Endothelial cell (in vitro differentiated cells): Measurements from ENCODE around the gene SAMHD1. TPM values are rescaled to one million over a fixed set of nuclear protein-coding genes. Genes with fewer than 3 reads are reported as not detected.

ENCODE experiments used
- DNase-seq: peaks from one replicate; pipeline ENCODE4 v3.0.0; 2021; ENCODE audit warnings: low spot score
- H3K27ac Mint-ChIP-seq: one replicate; pipeline ENCODE4 v1.8.0; 2021; ENCODE audit warnings: mixed read lengths, inconsistent platforms; ENCODE audit not compliant: unreplicated experiment
- H3K27me3 Mint-ChIP-seq: one replicate; pipeline ENCODE4 v1.8.0; 2021; ENCODE audit warnings: mild to moderate bottlenecking, moderate library complexity, mixed read lengths, inconsistent platforms; ENCODE audit not compliant: unreplicated experiment
- H3K36me3 Mint-ChIP-seq: one replicate; pipeline ENCODE4 v1.8.0; 2021; ENCODE audit warnings: mild to moderate bottlenecking, low read depth, mixed read lengths, inconsistent platforms; ENCODE audit not compliant: unreplicated experiment
- H3K4me1 Mint-ChIP-seq: one replicate; pipeline ENCODE4 v1.8.0; 2021; ENCODE audit warnings: mild to moderate bottlenecking, mixed read lengths, inconsistent platforms; ENCODE audit not compliant: unreplicated experiment
- H3K4me3 Mint-ChIP-seq: one replicate; pipeline ENCODE4 v1.8.0; 2021; ENCODE audit warnings: mild to moderate bottlenecking, mixed read lengths, inconsistent platforms; ENCODE audit not compliant: unreplicated experiment
- H3K9me3 Mint-ChIP-seq: one replicate; pipeline ENCODE4 v1.8.0; 2021; ENCODE audit warnings: mixed read lengths, inconsistent platforms; ENCODE audit not compliant: unreplicated experiment
- total RNA-seq: library from RNA; stranded (reverse); fragmentation: NEBNext Ultra II Directional; extraction: Animal tissue kit (Norgen Biotek cat#: 25700); gene quantifications from one replicate; pipeline ENCODE4 v1.2.1, GENCODE V29; 2021; ENCODE audit not compliant: unreplicated experiment
- TF ChIP-seq, protein P1 (sequence below): fragments of 200-600 bp; sonication (generic); IDR thresholded peaks from one replicate; pipeline ENCODE4 v1.5.0; 2021; ENCODE audit warnings: antibody characterized with exemption; ENCODE audit not compliant: unreplicated experiment

The SAMHD1 gene
- total RNA-seq, 1 donor from 2014 or later, result 58.1 TPM

DNA sequence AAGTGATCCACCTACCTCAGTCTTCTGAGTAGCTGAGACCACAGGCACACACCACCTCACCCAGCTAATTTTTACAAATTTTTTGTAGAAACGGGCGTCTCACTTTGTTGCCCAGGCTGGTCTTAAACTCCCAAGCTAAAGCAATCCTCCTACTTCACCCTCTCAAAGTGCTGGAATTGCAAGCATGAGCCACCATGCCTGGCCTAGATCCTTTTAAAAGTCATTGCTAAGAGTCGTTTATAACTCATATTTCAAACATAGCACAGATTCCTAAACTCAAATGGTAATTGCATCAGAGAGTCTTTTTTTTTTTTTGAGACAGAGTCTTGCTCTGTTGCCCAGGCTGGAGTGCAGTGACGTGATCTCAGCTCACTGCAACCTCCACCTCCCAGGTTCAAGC is 7.7 kb upstream of the SAMHD1 start:
- no peaks in the 10 kb centered on the region for H3K4me1 Mint-ChIP-seq
- no peak overlapping the region for H3K4me3 Mint-ChIP-seq
- no peak for DNase-seq
- TF ChIP-seq, protein P1, sequence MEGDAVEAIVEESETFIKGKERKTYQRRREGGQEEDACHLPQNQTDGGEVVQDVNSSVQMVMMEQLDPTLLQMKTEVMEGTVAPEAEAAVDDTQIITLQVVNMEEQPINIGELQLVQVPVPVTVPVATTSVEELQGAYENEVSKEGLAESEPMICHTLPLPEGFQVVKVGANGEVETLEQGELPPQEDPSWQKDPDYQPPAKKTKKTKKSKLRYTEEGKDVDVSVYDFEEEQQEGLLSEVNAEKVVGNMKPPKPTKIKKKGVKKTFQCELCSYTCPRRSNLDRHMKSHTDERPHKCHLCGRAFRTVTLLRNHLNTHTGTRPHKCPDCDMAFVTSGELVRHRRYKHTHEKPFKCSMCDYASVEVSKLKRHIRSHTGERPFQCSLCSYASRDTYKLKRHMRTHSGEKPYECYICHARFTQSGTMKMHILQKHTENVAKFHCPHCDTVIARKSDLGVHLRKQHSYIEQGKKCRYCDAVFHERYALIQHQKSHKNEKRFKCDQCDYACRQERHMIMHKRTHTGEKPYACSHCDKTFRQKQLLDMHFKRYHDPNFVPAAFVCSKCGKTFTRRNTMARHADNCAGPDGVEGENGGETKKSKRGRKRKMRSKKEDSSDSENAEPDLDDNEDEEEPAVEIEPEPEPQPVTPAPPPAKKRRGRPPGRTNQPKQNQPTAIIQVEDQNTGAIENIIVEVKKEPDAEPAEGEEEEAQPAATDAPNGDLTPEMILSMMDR, result no peak
- peaks cover 4% of the 10 kb centered on the region for H3K9me3 Mint-ChIP-seq
- H3K27ac Mint-ChIP-seq, result no peak overlapping the region
- peaks cover 3% of the 10 kb centered on the region for H3K27me3 Mint-ChIP-seq
- H3K36me3 Mint-ChIP-seq, result peaks cover 5% of the 10 kb centered on the region

DNA sequence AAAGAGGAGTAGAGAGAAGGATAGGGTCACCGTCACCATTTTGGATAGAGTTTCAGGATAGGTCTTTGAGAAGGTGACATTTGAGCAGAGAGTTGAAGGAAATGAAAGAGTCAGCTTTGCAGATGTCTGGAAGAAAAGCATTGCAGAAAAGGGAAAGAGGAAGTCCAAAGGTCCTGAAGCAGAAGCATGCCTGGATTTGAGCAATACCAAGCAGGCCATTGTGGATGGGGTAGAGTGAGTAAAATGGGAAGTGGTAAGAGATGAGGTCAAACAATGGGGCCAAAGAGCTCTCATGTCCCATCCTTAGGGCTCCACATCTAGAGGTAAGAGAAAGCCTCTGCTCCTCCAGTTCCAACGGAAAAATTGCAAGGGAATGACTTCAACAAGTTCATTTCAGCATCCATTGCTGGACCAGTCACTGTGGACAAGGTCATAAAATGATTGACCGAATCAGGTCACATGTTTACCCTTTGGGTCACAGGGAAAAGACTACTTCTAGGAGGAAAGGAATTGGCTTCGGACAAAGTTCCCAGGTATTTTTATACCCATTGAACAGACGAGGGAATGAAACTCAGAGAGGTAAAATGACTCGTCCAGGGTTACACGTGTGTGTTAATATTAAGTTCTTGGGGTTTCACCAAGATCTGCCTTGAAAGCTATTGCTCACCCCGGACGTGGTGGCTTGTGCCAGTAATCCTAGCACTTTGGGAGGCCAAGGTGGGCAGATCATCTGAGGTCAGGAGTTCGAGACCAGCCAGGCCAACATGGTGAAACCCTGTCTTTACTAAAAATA is 6.6 kb upstream of the SAMHD1 start:
- TF ChIP-seq, protein P1, result no peak
- peaks cover 4% of the 10 kb centered on the region for H3K9me3 Mint-ChIP-seq
- H3K36me3 Mint-ChIP-seq, result peaks cover 5% of the 10 kb centered on the region
- H3K27ac Mint-ChIP-seq, result no peak overlapping the region
- no peak overlapping the region for H3K4me3 Mint-ChIP-seq
- no peaks in the 10 kb centered on the region for H3K4me1 Mint-ChIP-seq
- DNase-seq, result no peak
- H3K27me3 Mint-ChIP-seq, result peaks cover 3% of the 10 kb centered on the region

DNA sequence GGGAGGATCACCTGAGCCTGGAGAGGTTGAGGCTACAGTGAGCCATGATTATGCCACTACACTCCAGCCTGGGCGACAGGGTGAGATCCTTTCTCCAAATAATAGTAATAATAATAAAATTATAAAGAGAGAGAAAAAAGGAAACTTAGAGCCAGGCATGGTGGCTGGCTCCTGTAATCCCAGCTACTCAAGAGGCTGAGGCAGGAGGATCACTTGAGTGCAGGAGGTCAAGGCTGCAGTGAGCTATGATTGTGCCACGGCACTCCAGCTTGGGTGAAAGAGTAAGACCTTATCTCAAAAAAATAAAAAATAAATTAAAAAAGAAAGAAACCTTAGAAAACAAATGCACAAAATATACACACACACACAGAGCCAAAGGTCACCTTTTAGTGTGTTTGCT is 5.2 kb upstream of the SAMHD1 start:
- Mint-ChIP-seq H3K4me1 (no peaks in the 10 kb centered on the region), H3K27ac (no peak overlapping the region), H3K9me3 (no peaks in the 10 kb centered on the region), H3K36me3 (no peaks in the 10 kb centered on the region), H3K4me3 (no peak overlapping the region), H3K27me3 (no peaks in the 10 kb centered on the region)
- TF ChIP-seq, protein P1, result no peak
- DNase-seq, result no peak

DNA sequence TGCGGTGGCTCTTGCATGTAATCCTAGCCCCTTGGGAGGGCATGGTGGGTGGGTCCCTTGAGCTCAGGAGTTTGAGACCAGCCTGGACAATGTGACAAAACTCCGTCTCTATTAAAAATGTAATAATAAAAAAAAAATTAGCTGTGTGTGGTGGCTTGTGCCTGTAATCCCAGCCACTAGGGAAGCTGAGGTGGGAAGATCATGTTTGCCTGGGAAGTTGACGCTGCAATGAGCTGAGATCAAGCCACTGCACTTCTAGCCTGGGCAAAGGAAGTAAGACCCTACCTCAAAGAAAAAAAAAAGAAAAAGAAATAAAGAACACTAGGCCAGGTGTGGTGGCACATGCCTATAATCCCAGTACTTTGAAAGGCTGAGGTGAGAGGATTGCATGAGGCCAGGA is 4.5 kb upstream of the SAMHD1 start:
- H3K4me3 Mint-ChIP-seq, result no peak overlapping the region
- no peaks in the 10 kb centered on the region for H3K4me1 Mint-ChIP-seq
- no peaks in the 10 kb centered on the region for H3K36me3 Mint-ChIP-seq
- H3K27ac Mint-ChIP-seq, result no peak overlapping the region
- no peaks in the 10 kb centered on the region for H3K9me3 Mint-ChIP-seq
- TF ChIP-seq, protein P1, result no peak
- no peaks in the 10 kb centered on the region for H3K27me3 Mint-ChIP-seq
- no peak for DNase-seq

DNA sequence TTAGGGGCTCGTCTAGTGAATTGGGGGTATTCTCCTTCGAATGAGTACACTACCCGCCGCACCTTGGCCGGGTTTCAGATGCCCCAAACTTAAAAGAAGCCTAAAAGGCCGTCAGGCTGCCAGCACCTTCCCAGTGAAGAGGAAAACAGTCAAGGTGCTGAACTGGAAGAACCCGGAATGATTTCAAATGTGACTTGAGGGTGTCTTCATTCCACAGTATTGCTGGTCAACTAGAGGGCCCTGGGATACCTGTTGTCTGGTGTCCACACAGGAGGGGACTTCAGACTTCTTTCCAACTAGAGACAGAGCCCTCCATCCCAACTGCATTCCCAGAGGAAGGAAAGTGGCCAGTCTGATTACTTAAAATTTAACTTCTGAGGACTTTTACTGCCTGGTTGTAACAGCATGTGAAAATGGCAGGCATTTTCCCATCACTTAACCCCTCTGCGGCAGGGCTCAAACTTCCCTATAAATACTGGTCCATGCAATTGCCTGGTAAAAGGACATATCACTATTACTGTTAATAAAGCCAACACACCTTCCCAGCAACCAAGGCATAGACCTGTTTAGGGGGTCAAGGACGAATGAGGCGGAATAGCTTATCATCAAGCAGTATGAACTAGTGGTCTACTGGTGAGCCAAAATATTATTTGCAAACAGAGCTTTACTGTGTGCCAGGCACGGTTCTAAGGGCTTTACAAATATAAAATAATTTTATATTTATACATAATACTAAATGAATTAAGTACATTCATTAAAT is 651 bp upstream of the SAMHD1 start:
- TF ChIP-seq, protein P1, result no peak
- H3K4me1 Mint-ChIP-seq, result peaks cover 16% of the 10 kb centered on the region
- peaks cover 6% of the 10 kb centered on the region for H3K36me3 Mint-ChIP-seq
- peaks cover under 1% of the 10 kb centered on the region for H3K27me3 Mint-ChIP-seq
- peak overlapping the region; percentile 98 for H3K4me3 Mint-ChIP-seq
- H3K9me3 Mint-ChIP-seq, result no peaks in the 10 kb centered on the region
- no peak for DNase-seq
- no peak overlapping the region for H3K27ac Mint-ChIP-seq
